HG02798 (cell line): ENCODE measurements around the gene KCTD10.

ENCODE experiments used
- ATAC-seq: cut with Tn5 transposase; IDR thresholded peaks from one replicate; pipeline ENCODE4 v1.9.1; 2021; ENCODE audit warnings: mild to moderate bottlenecking; ENCODE audit not compliant: unreplicated experiment, poor library complexity

The KCTD10 gene

DNA sequence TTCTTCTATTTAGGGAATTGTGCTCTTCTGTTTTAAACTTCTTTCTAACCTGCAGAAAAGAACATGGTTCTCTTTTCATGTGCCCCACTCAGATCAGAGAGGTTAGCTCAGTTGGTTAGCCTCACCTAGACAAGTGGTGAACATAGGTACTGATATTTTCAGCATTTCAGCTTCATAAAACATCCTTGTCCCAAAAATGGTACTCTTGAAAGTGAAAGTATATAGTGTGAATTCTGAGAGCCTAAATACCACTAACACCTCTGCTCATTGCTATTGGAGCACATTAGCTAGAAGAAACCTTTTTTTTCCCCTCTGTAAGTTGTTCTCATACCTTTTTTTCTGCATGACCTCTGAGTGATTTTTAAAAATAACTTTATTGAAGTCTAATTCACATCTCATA is 17.9 kb upstream of the KCTD10 start:
- no peak for ATAC-seq

DNA sequence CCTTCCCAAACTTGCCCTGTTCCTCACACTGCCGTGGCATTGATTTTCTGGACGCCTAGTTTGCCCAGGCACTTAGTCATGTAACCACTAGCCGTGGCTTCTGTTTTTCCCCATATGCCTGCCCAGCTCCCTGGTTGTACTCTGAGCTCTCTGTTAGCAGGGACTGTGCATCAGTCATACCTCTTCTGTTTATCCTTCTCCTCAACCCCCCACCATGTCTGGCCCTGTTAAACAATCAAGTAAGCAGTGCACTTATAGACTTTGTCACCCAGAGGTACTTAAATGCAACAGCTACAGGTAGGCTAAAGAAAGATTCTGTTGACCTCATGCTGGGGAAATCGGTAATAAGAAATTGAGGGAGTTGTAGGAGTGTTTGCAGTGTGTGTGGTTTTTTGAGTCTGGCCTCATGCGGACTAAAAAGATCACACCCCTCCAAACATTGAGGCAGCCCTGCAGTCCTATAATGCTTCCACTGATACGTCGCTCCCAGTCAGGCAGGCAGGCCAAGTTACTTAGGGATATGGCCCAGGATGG is 17.3 kb upstream of the KCTD10 start:
- ATAC-seq: no peak

DNA sequence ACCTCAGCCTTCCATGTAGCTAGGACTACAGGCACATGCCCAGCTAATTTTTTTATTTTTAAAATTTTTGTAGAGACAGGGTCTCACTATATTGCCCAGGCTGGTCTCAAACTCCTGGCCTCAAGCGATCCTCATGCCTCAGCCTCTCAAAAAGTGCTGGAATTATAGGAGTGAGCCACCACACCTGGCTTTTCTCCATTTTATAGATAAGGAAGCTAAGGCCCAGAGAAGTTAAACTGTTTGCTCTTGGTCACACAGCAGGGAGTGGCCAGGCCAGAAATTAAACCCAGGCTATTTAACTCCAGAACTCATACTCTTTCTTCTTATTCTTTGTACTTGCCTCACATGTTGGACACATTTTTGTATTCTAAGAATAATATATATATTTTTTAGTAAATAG is 16.8 kb upstream of the KCTD10 start:
- no peak for ATAC-seq

DNA sequence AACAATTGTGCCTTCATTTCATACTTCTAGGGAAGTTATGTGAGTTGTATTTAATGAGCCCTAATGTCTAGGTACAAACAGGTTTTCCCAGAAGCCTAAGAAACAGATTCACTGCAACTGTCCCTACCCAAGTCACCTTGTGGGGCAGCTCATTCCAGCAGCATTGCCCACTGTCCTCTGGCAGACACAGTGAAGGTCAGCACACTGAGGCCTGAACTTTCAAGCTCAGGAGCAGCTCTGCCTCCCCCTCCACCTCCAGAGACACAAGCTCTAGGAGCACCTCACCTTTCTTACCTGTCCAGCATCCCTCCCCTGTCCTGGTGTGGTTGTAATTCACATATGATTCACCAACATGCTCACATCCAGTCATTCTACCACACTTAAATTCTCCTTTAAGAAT is 16.0 kb upstream of the KCTD10 start:
- ATAC-seq: no peak

DNA sequence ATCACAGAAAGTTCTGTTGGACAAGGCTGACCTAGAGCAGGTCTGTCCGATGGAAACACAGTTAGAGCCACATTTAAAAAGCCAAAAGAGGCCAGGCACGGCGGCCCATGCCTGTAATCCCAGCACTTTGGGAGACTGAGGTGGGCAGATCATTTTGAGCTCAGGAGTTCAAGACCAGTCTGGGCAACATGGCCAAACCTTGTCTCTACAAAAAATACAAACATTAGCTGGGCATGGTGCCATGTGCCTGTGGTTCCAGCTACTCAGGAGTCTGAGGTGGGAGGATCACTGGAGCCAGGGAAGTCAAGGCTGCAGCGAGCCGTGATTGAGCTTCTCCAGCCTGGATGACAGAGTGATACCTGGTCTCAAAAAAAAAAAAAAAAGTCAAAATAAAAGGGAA is 15.3 kb upstream of the KCTD10 start:
- ATAC-seq: no peak

DNA sequence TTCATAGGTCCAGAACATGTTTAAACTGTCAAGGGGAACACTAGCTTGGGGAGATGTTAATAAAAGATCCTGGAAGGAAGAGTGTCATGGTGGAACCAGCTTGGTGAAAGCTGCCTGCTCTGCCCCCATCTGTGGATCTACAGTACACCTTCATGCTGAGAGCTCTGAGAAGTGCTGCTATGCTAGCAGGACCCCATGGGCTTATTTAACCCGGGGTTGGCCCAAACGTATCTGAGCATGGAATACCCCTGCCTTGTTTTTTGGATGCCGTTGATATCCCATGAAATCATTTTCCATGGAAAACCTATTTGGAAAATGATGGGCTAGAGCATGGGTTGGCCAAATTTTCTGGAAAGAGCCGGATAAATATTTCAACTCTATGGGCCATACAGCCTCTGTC is 14.6 kb upstream of the KCTD10 start:
- no peak for ATAC-seq

DNA sequence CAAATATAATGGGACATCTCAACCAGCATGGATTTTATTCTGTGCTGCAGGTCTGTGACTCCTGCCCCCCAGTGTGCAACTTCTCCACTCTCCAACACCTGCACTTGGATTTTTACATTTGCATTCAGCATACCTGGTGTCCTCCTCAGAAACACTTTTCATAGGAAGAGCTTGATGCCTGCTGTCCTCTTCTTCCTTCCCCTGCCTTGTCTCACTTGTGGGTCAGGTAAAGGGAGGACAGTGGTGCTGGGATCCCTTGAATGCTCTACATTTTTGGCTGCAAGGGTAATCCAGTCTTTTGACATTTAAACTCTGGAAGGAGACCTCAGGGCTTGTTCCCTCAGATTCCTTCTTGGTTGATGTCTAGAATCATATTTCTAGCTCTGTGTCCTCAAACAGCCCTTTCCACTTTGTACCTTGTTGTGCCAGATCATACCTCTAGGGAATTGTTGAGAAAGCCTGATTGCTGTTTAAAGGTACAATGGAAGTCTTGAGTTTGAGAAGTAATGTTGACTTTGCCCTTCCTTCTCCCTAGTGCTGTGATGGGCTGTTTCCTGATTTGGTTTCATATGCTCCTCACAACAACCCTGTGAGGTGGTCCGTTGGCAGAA is 13.0 kb upstream of the KCTD10 start:
- ATAC-seq: no peak

DNA sequence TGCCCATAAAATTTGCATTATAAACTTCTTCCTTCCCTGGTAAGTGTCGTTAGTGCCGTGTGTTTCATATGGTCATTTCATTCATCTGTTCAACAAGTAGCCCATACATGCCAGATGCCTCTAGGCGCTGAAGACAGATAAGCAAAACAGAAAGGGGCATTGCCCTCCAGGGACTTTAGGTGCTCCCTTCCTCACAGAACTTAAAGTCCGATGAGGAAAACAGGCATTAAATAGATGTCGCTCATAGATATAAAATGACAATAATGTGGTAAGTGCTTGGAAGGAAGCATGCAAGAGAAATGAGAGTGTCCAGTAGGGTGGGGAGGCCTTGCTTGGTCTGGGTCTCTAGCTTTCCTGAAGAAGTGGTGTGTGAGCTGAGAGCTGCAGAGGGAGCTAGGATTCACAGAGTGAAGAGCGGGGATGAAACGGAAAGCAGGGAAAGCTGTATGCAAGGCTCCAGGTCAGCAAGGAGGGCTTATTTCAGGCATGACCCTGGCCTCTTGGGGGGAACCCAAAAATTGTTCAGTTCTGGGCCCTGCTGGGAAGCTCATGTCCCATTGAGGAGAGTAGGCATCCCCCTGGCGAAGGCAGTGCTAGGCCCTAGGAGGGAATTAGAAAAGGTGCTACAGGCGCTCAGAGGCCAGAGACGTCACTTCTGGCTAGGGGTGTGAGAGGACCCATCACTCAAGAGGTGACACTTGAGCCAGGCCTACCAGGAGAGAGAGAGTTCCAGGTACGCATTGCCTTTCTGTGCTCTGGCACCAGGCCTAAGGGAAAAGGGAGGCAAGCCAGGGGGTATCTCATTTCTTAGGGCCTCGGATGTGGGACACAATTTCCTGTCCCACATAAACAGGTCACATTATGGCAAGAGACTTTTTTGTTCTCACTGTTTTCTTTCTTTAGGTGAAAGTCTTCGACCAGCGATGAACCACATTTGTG is 12.2 kb upstream of the KCTD10 start:
- no peak for ATAC-seq

DNA sequence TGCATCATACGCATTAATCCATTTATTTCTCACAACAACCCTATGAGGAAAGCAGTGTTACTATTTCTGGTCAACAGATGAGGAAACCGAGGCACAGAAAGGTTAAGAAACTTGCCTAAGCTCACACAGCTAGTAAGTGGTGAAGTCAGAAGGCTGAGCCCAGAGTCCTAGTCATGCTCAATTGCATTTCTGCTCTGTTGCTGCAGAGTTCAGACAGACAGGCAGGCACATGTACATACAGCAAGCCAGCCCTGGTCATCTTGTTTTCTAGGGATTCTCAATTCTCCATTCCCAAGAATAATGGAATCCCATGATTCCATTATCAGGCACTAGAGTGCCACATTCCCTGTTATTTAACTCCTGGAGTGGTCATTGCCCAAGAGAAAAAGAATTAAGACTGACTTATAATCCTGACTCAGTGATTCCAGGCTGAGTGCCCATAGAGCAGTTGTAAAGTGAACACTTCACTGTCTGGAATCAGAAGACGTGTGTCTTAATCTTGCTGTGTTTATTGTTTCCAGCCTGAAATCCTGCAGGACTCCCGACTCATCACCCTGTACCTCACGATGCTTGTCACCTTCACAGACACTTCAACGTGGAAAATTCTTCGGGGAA is 11.1 kb upstream of the KCTD10 start:
- ATAC-seq: no peak

DNA sequence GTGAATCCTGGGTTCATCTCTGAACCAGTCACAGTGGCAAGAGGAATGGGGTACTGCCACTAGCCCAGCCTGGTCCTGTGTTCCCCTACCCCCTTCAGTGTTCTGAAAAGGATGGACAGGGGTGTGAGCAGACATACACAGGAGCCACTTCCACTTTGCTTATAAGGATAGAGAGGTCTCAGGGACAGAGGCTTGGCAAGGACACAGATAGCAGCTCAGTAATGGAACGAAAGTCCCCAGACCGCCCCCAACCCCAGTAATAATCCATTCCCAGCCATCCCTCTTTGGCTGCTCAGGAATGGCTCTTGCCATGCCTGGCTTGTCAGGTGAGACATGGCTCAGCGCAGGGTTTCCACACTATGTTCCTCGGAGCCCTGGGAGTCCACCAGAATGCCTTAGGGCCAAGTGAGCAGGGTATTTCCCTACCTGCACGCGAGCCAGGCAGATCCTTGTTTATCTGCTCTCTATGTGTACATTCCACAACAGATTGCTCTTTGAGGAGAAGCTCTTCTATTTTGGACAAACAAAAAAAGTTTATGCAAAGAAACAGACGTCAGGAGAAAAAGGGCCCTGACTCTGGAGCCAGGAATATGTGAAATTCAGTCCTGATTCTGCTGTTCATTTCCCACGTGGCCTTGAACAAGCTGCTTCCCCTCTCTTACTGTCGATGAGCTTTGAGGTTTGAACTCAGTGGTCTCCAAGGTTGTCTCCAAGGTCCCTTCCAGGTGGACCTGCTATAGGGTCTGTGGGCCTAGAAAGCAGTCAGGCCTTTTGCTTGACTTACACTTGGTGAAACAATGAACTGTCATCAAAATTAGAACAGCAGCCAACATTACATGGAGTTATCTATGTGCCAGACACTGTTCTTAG is 10.3 kb upstream of the KCTD10 start:
- no peak for ATAC-seq

DNA sequence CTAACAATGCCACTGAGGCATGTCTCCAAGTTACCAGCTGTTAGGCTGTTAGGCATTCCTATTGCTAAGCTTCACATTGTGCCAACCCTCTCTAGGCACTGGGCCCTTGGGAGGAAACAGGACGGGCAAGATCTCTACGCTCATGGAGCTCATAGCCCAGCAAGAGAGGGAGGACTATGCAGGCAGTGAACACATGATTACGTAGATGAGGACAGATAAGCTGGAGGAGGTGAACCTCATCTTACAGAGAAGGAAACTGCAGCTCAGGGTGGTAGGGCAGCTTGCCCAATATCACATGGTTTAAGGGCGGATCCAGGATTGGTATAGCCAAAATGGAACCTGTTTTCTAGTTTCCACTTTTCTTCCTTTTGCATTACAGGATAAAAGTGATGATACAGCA is 8.1 kb upstream of the KCTD10 start:
- ATAC-seq: no peak

DNA sequence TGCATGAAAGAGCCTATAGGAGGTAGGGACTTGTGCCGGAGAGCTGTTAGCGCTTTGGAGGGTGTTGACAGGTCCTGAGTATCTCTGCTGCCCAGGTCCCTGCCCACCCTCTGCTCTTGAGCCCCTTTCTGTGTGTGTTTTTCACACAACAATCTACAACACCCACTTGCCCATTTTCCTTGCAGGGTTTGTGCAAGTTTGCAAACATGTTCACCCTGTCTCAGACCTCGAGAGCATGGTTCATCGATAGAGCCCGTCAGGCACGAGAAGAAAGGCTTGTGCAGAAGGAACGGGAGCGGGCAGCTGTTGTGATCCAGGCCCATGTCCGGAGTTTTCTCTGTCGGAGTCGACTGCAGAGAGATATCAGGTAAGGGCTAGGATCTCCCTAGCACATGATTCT is 6.2 kb upstream of the KCTD10 start:
- ATAC-seq: no peak

DNA sequence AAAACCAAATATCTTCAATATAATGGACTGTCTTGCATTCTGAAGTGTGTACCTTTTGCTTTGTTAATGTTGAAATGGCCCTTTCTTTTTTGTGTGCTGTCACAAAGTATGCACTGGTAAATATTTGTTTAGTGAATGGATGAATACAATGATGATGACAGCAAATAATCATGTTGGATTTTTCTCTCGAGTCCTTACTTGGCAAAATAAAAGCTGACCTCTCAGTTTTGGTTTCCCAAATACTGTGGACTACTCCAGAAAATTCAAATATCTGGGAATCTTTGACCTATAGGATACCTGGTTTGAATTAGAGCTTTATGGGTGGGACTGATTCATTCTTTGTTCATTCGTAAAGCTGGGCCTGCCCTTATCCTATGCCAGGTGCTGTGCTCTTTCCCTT is 5.8 kb upstream of the KCTD10 start:
- no peak for ATAC-seq

DNA sequence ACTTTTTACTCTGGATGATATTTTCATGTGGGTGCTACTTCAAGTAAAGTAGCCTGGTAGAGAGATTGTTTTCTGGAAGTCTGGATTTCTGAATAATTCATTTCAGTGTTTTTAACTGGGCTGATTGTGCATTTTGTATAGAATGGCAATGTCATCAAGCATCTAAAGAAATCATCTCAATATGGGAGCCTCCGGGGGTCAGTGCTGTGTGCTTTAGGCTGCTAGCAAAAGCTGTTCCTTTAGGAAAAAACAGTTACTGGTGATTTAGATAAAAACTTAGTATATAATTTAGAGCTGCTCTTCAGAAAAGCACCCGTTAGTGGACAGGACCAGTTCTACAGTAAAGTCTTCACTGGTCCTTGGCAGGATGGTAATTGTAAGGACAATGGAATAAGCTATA is 5.4 kb upstream of the KCTD10 start:
- ATAC-seq: no peak

DNA sequence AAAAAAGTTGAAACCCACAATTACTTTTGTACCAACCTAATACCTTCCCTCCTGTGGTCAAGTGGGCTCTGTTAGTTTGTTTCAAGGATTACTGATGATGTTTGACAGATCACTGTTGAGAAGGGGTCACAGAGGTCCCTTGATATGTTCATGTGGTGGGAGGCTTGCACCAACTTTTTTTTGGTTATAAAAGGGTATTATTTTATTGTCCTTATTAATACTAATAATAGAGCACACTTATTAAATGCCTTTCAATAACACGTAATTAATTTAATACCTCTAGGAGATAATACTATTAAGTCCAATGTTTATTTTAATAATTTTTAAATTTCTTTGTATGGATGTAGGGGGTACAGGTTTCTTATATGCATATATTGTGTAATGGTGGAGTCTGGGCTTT is 4.8 kb upstream of the KCTD10 start:
- no peak for ATAC-seq

DNA sequence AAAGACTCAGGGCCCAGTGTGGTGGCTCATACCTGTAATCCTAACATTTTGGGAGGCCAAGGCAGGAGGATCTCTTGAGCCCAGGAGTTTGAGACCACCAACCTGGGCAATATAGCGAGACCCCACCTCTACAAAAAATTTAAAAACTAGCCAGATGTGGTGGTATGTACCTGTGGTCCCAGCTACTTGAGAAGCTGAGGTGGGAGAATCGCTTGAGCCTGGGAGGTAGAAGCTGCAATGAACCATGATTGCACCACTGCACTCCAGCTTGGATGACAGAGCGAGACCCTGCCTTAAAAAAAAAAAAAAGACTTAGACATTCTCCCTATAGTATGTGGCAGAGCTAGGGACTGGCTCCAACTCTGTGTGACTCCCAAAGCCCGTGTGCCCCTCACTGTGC is 3.3 kb upstream of the KCTD10 start:
- ATAC-seq: no peak

DNA sequence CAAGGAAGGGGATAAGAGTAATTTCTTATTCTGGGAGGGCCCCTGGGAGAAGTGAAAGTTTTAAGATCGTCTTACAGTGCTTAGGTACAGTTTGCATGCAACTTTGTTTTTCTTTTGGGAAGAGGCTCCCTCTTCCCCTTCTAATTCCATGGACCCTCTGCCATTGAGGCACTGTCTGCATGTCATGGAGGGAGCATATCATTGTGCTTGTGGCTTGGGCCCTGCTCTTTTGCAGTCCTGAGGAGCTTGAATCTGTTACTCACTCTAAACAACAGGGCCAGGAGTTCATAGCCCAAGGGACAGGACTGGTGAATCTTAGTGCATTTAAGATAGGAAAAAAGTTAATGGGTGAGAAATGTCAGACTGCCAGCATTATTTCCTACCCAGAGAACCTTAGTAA is 2.7 kb upstream of the KCTD10 start:
- no peak for ATAC-seq

DNA sequence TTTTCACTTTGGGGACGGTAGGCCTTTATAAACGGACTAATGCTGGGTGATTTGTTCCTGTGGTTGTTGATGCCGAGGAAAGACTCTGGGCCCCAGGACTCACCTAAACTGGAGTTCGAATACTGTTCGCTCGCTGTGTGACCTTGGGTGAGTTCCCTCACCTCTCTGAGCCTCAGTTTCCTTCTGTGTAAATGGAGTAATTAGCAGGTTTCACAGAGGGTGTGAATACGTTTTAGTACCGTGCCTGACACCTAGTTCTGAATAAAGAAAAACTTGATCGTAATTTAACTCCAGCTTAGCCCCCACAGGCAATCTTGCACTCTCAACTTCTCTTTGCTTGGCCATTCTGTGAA is 839 bp upstream of the KCTD10 start:
- ATAC-seq: no peak

DNA sequence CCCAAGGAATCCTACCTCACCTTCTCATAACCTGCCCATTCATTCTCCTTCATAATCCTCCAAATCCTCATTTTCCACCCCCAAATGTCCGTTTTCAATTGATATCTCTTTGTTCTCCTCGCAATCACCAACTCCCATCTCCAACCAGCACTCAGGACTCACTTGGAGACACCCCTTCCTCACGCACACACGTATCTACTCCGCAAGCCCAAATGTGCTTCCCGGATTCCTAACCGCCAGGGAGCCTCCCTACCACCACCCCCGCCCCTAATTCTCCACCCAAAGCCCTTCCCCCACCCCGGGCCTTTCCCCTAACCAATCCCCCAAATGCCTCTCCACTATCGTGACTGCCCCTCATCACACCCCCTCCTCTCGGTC is 304 bp downstream of the KCTD10 start:
- no peak for ATAC-seq

DNA sequence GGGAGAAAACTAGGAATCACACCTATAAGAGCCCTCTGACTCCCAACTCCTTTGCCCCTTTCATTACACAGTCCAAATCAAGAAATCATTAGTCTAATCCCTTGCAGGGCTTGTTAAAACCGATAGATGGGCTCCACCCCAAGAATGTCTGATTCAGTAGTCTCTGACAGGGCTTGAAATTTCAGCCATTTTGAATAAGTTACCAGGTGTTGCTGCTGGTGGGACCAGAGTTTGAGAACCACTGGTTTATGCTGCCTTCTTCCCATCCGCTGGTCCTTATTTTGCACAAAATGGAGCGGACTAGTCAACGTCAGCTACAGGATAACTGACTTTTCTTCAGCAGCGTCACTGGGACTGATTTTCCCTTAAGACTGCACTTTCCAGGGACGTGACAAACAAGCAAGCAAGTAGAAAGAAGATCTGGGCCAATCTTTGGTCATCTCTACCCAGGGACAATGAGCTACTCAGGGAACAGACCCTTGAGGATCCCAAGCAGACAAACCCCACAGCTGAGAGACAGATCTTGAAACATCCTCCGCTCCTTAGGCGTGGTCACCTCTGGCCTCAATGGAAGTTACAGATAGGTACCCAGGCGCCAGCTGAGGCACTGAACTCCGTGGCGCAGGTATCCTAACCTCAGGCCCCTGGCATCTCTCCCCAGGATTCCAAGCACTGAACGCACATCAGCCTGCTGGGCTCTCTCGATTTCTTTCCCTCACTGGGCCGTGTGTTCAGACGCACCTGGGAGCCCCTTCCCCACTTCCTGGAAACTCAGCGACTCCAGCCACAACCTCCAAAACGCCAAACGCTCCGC is 900 bp downstream of the KCTD10 start:
- ATAC-seq: no peak
